Ishikawa (cell line): ENCODE measurements around the gene TARS3.

Source experiments
- EGR1 ChIP-seq: IDR thresholded peaks from 2 replicates; pipeline ENCODE4 v1.6.1; 2012
- EP300 ChIP-seq: IDR thresholded peaks from 2 replicates; pipeline ENCODE4 v1.6.1; 2012; ENCODE audit warnings: borderline replicate concordance
- FOXM1 ChIP-seq: IDR thresholded peaks from 2 replicates; pipeline ENCODE4 v1.6.1; 2012; ENCODE audit warnings: low read depth, borderline replicate concordance
- MAX ChIP-seq: IDR thresholded peaks from 2 replicates; pipeline ENCODE4 v1.6.1; 2012
- REST ChIP-seq: IDR thresholded peaks from 2 replicates; pipeline ENCODE4 v1.6.1; 2012; ENCODE audit warnings: low read depth, mild to moderate bottlenecking
- TAF1 ChIP-seq: IDR thresholded peaks from 2 replicates; pipeline ENCODE4 v1.6.1; 2012; ENCODE audit warnings: low read depth, mild to moderate bottlenecking
- TEAD4 ChIP-seq: IDR thresholded peaks from 2 replicates; pipeline ENCODE4 v1.6.1; 2012
- USF1 ChIP-seq: IDR thresholded peaks from 2 replicates; pipeline ENCODE4 v1.6.1; 2012
- YY1 ChIP-seq: IDR thresholded peaks from 2 replicates; pipeline ENCODE4 v1.6.1; 2012; ENCODE audit warnings: low read depth

- no peak for TF ChIP-seq EGR1
- TF ChIP-seq REST = no peak
- no peak for TF ChIP-seq MAX
- TF ChIP-seq TAF1 = no peak
- no peak for TF ChIP-seq YY1
- no peak for TF ChIP-seq EP300
- TF ChIP-seq USF1 = no peak
- no peak for TF ChIP-seq FOXM1
- TF ChIP-seq TEAD4 = no peak
Observed at GRCh38 chr15:101696829-101697228, 27.4 kb downstream of the TARS3 start.
